ENCODE measurements around the gene HOXA6.

DNA sequence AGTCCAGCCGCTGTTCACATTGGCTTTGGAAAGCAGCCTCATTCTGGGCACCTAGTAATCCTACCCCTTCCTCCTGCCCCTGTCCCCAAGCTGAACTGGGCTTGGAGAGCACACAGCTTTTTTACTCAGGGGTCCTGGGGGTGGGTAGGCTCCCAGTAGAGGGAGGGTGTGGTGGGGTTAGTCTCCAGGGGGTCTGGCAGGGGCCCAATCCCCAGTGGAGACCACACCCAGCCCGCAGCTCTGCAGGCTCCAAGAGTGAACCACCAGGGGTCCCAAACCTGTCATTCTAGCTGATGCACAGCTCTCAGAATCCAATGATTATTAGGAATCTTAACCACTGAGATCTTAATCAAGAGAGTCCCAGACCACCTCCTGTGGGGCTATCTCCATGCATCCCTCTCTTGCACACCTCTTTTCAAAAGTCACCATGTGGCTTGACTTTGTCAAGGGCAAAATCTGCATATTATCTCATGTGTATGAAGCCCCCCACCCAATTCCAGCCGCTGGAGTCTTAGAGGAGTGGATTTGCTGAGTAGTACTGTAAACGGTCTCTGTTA, 34.8 kb upstream of the HOXA6 start:
- TF ChIP-seq CTCF (IDR thresholded peaks at IDR 0.05): no peak
- TF ChIP-seq POLR2A (IDR thresholded peaks at IDR 0.05): no peak

Measured in heart left ventricle (tissue), 13 donors.